ENCODE data around the gene CD163. TPM values are rescaled to one million over a fixed set of nuclear protein-coding genes. Genes with fewer than 3 reads are reported as not detected.

CD163 gene
- total RNA-seq, 2 donors from 2014 or later = 252 to 705 TPM

Other genes with a start within 250 kb of the CD163 start
- not detected for gene ACSM4, start 199.7 kb downstream of the CD163 start, total RNA-seq
- gene CD163L1, start 59.6 kb downstream of the CD163 start, total RNA-seq = 10 to 100 TPM in 1 of 2 donors, 1 to 10 TPM in 1; 7.7 to 10.5 TPM
- not detected for gene APOBEC1, start 162.1 kb upstream of the CD163 start, total RNA-seq
- 1 to 10 TPM in 1 of 2 donors, not detected in 1; 1.5 TPM for gene GDF3, start 192.0 kb upstream of the CD163 start, total RNA-seq
- not detected for gene DPPA3, start 207.7 kb upstream of the CD163 start, total RNA-seq
- not detected for gene CLEC4C, start 243.6 kb upstream of the CD163 start, total RNA-seq

Measured in posterior vena cava (tissue), 2 donors.